Kidney (tissue), 14 donors: ENCODE data around the gene AGPAT4. TPM values are rescaled to one million over a fixed set of nuclear protein-coding genes. Genes with fewer than 3 reads are reported as not detected.
A peak's percentile ranks its signal among the peaks of the same experiment; 100 is the strongest.

ENCODE experiments used
- DNase-seq, 5 donors: peaks; one replicate each; pipeline ENCODE4 v3.0.0-alpha.2; 2013 to 2020
- FAIRE-seq: peaks from 2 replicates; lab custom pipeline; 2012; peaks lifted over from hg19 to GRCh38; lab: Jason Lieb, UNC
- H3K27ac ChIP-seq, 2 donors: one replicate each; pipeline ENCODE4 v1.7.0; 2013; ENCODE audit warnings: low read depth in 2 of 2, low read length in 2 of 2, inconsistent platforms in 1 of 2
- H3K27me3 ChIP-seq: one replicate; pipeline ENCODE4 v1.7.1; 2013; ENCODE audit warnings: low read length, inconsistent platforms; ENCODE audit not compliant: control insufficient read depth, insufficient read depth
- H3K36me3 ChIP-seq, 3 donors: one replicate each; pipeline versions ENCODE4 v1.7.0 to v1.7.1; 2013; ENCODE audit warnings: low read length in 3 of 3, control low read depth in 1 of 3, inconsistent platforms in 1 of 3; ENCODE audit not compliant: insufficient read depth in 3 of 3, control insufficient read depth in 2 of 3
- H3K4me1 ChIP-seq, 3 donors: one replicate each; pipeline versions ENCODE4 v1.7.0 to v1.7.1; 2013; ENCODE audit warnings: low read length in 3 of 3, inconsistent platforms in 1 of 3, low read depth in 1 of 3; ENCODE audit not compliant: control insufficient read depth in 2 of 3, insufficient read depth in 2 of 3
- H3K4me3 ChIP-seq, 3 donors: one replicate each; pipeline versions ENCODE4 v1.7.0 to v1.8.1; 2013; ENCODE audit warnings: low read length in 3 of 3, control low read depth in 1 of 3, inconsistent platforms in 1 of 3
- H3K9ac ChIP-seq, 3 donors: one replicate each; pipeline versions ENCODE4 v1.7.0 to v1.7.1; 2013; ENCODE audit warnings: low read length in 3 of 3, control low read depth in 1 of 3, inconsistent platforms in 1 of 3
- H3K9me3 ChIP-seq, 3 donors: one replicate each; pipeline versions ENCODE4 v1.7.0 to v1.7.1; 2013; ENCODE audit warnings: low read length in 3 of 3, control low read depth in 1 of 3, inconsistent platforms in 1 of 3; ENCODE audit not compliant: control insufficient read depth in 2 of 3, insufficient read depth in 1 of 3
- intact Hi-C: fragments of 100-400 bp; cut with DNase I; formaldehyde crosslinking; loops from one replicate; pipeline ENCODE4 v1.11.1; 2022
- polyA plus RNA-seq: library from polyadenylated mRNA; stranded (reverse); fragments of 350-450 nt; fragmentation: Illumina TruSeq; extraction: RNeasy Lipid Tissue Mini Kit (QIAGEN cat#74804); gene quantifications from one replicate; pipeline ENCODE4 v1.2.3, GENCODE V29; 2014; ENCODE audit warnings: low read depth, low replicate concordance; ENCODE audit not compliant: insufficient read depth
- total RNA-seq: library from RNA; stranded (reverse); fragmentation: NEBNext Ultra II Directional; extraction: Animal tissue kit (Norgen Biotek cat#: 25700); gene quantifications from one replicate; pipeline ENCODE4 v1.2.1, GENCODE V29; 2021
- TF ChIP-seq, protein P1 (sequence below): IDR thresholded peaks from 3 replicates; pipeline ENCODE4 v1.5.1; 2012; ENCODE audit warnings: mild to moderate bottlenecking, moderate library complexity, borderline replicate concordance; ENCODE audit not compliant: insufficient read depth; ENCODE audit errors: extremely low read depth
- donor health status: control.
- donor health status: control.
- donor health status: control.
- donor health status: control.
- donor health status: control.
- donor health status: DM: yes; HTN: yes; CAD: no.
- donor health status: Normal renal cell carcinoma (clear cell type).

Gene AGPAT4
- total and polyA plus RNA-seq, 2 donors from 2014 or later: 3.3 to 12.3 TPM

DNA sequence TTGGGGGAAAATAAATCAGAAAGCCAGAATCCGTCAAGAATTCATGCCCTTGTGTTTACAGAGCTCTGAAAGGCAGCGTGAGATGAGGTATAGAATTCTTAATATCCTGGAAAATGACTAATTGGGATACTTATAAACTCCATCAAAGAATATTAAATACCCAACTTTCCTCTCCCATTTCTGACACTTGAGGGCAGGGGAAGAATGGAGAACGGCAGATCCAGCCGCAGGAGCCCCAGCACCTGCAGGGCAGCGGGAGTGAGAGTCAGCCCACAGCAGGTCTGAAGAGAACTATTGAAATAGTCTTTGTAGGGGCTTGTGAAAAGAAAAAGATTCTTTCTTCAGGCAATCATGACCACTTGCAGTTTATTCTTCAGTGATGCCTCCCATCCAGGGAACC lies 107.2 kb downstream of the AGPAT4 start:
- intact Hi-C loops: no loop called here
- H3K4me3 ChIP-seq: no peak overlapping the region
- TF ChIP-seq, protein P1, sequence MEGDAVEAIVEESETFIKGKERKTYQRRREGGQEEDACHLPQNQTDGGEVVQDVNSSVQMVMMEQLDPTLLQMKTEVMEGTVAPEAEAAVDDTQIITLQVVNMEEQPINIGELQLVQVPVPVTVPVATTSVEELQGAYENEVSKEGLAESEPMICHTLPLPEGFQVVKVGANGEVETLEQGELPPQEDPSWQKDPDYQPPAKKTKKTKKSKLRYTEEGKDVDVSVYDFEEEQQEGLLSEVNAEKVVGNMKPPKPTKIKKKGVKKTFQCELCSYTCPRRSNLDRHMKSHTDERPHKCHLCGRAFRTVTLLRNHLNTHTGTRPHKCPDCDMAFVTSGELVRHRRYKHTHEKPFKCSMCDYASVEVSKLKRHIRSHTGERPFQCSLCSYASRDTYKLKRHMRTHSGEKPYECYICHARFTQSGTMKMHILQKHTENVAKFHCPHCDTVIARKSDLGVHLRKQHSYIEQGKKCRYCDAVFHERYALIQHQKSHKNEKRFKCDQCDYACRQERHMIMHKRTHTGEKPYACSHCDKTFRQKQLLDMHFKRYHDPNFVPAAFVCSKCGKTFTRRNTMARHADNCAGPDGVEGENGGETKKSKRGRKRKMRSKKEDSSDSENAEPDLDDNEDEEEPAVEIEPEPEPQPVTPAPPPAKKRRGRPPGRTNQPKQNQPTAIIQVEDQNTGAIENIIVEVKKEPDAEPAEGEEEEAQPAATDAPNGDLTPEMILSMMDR: no peak
- no peaks in the 10 kb centered on the region for H3K4me1 ChIP-seq
- DNase-seq: peak in 1 of 5 donors; percentile 1
- no peaks in the 10 kb centered on the region for H3K27me3 ChIP-seq
- H3K9ac ChIP-seq: no peak overlapping the region
- no peaks in the 10 kb centered on the region for H3K36me3 ChIP-seq
- no peak overlapping the region for H3K27ac ChIP-seq
- FAIRE-seq: no peak
- no peaks in the 10 kb centered on the region for H3K9me3 ChIP-seq

GRCh38 chr6:161166176-161166575 lies 107.7 kb downstream of the AGPAT4 start:
- FAIRE-seq (no peak), DNase-seq (peak in 1 of 5 donors; percentile 10)
- H3K36me3 ChIP-seq: no peaks in the 10 kb centered on the region
- H3K27me3 ChIP-seq: no peaks in the 10 kb centered on the region
- intact Hi-C loops: no loop called here
- H3K4me1 ChIP-seq: no peaks in the 10 kb centered on the region
- no peak overlapping the region for H3K27ac ChIP-seq
- no peaks in the 10 kb centered on the region for H3K9me3 ChIP-seq
- H3K9ac ChIP-seq: no peak overlapping the region
- TF ChIP-seq, protein P1: no peak
- H3K4me3 ChIP-seq: no peak overlapping the region

DNA sequence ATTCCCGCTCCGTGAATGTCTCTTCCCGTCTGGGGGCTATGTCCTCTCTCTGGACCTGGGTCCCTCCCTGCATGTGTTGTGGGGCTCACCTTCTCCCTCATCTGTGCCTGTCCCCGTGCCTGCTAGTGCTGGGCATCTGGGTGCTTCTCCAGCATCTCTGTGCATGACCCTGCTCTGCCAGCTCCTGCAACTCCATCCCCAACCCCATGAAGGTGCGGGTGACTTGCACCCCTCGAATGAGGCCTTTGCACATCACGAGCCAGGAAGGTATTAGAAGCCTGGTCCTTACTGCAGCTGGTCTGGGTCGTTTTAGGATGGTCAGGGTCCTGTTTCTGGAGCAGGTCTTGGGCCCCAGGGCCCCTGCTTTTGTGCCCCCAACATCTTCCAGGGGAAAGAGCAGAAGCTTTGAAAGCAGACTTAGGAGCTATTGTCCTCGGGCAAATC lies 109.7 kb downstream of the AGPAT4 start:
- H3K4me1 ChIP-seq: no peaks in the 10 kb centered on the region
- intact Hi-C loops: no loop called here
- FAIRE-seq (no peak), DNase-seq (no peak)
- H3K9me3 ChIP-seq: no peaks in the 10 kb centered on the region
- H3K4me3 ChIP-seq: no peak overlapping the region
- H3K27ac ChIP-seq: no peak overlapping the region
- no peaks in the 10 kb centered on the region for H3K27me3 ChIP-seq
- H3K36me3 ChIP-seq: no peaks in the 10 kb centered on the region
- TF ChIP-seq, protein P1: no peak
- no peak overlapping the region for H3K9ac ChIP-seq
